Kidney (tissue), 14 donors: ENCODE measurements around the gene BIRC5. TPM values are rescaled to one million over a fixed set of nuclear protein-coding genes. Genes with fewer than 3 reads are reported as not detected.

Experiments used
- DNase-seq, 5 donors: peaks; one replicate each; pipeline ENCODE4 v3.0.0-alpha.2; 2013 to 2020
- FAIRE-seq: peaks from 2 replicates; lab custom pipeline; 2012; peaks lifted over from hg19 to GRCh38; lab: Jason Lieb, UNC
- H3K27ac ChIP-seq, 2 donors: one replicate each; pipeline ENCODE4 v1.7.0; 2013; ENCODE audit warnings: low read depth in 2 of 2, low read length in 2 of 2, inconsistent platforms in 1 of 2
- H3K27me3 ChIP-seq: one replicate; pipeline ENCODE4 v1.7.1; 2013; ENCODE audit warnings: low read length, inconsistent platforms; ENCODE audit not compliant: control insufficient read depth, insufficient read depth
- H3K36me3 ChIP-seq, 3 donors: one replicate each; pipeline versions ENCODE4 v1.7.0 to v1.7.1; 2013; ENCODE audit warnings: low read length in 3 of 3, control low read depth in 1 of 3, inconsistent platforms in 1 of 3; ENCODE audit not compliant: insufficient read depth in 3 of 3, control insufficient read depth in 2 of 3
- H3K4me1 ChIP-seq, 3 donors: one replicate each; pipeline versions ENCODE4 v1.7.0 to v1.7.1; 2013; ENCODE audit warnings: low read length in 3 of 3, inconsistent platforms in 1 of 3, low read depth in 1 of 3; ENCODE audit not compliant: control insufficient read depth in 2 of 3, insufficient read depth in 2 of 3
- H3K4me3 ChIP-seq, 3 donors: one replicate each; pipeline versions ENCODE4 v1.7.0 to v1.8.1; 2013; ENCODE audit warnings: low read length in 3 of 3, control low read depth in 1 of 3, inconsistent platforms in 1 of 3
- H3K9ac ChIP-seq, 3 donors: one replicate each; pipeline versions ENCODE4 v1.7.0 to v1.7.1; 2013; ENCODE audit warnings: low read length in 3 of 3, control low read depth in 1 of 3, inconsistent platforms in 1 of 3
- H3K9me3 ChIP-seq, 3 donors: one replicate each; pipeline versions ENCODE4 v1.7.0 to v1.7.1; 2013; ENCODE audit warnings: low read length in 3 of 3, control low read depth in 1 of 3, inconsistent platforms in 1 of 3; ENCODE audit not compliant: control insufficient read depth in 2 of 3, insufficient read depth in 1 of 3
- CTCF ChIP-seq: IDR thresholded peaks from 3 replicates; pipeline ENCODE4 v1.5.1; 2012; ENCODE audit warnings: mild to moderate bottlenecking, moderate library complexity, borderline replicate concordance; ENCODE audit not compliant: insufficient read depth; ENCODE audit errors: extremely low read depth
- intact Hi-C: fragments of 100-400 bp; cut with DNase I; formaldehyde crosslinking; loops from one replicate; pipeline ENCODE4 v1.11.1; 2022
- polyA plus RNA-seq: library from polyadenylated mRNA; stranded (reverse); fragments of 350-450 nt; fragmentation: Illumina TruSeq; extraction: RNeasy Lipid Tissue Mini Kit (QIAGEN cat#74804); gene quantifications from one replicate; pipeline ENCODE4 v1.2.3, GENCODE V29; 2014; ENCODE audit warnings: low read depth, low replicate concordance; ENCODE audit not compliant: insufficient read depth
- total RNA-seq: library from RNA; stranded (reverse); fragmentation: NEBNext Ultra II Directional; extraction: Animal tissue kit (Norgen Biotek cat#: 25700); gene quantifications from one replicate; pipeline ENCODE4 v1.2.1, GENCODE V29; 2021
- donor health status: control.
- donor health status: control.
- donor health status: control.
- donor health status: control.
- donor health status: control.
- donor health status: DM: yes; HTN: yes; CAD: no.
- donor health status: Normal renal cell carcinoma (clear cell type).

Gene BIRC5
- total and polyA plus RNA-seq, 2 donors from 2014 or later, result 0.26 to 1.7 TPM

- FAIRE-seq (no peak), DNase-seq (no peak)
- Histone ChIP-seq H3K36me3 (peaks cover 0 to under 1% (median 0%) of the 10 kb centered on the region in 3 donors), H3K9me3 (no peaks in the 10 kb centered on the region), H3K4me1 (peaks cover 0 to 3% (median 0%) of the 10 kb centered on the region in 3 donors), H3K4me3 (no peak overlapping the region), H3K27ac (no peak overlapping the region), H3K9ac (no peak overlapping the region), H3K27me3 (no peaks in the 10 kb centered on the region)
- intact Hi-C loops, result no loop called here
- TF ChIP-seq CTCF, result no peak
Observed at GRCh38 chr17:78210111-78210510, 3.9 kb upstream of the BIRC5 start.

GRCh38 chr17:78211032-78211431 is 3.0 kb upstream of the BIRC5 start:
- FAIRE-seq (no peak), DNase-seq (no peak)
- Histone ChIP-seq H3K9ac (no peak overlapping the region), H3K27ac (no peak overlapping the region), H3K4me1 (peaks cover 0 to 3% (median 0%) of the 10 kb centered on the region in 3 donors), H3K4me3 (no peak overlapping the region), H3K27me3 (no peaks in the 10 kb centered on the region), H3K9me3 (no peaks in the 10 kb centered on the region), H3K36me3 (no peaks in the 10 kb centered on the region)
- no peak for TF ChIP-seq CTCF
- intact Hi-C loops, result no loop called here

- Histone ChIP-seq H3K9ac (peak overlapping the region in 1 of 3 donors; percentile 51), H3K27ac (no peak overlapping the region), H3K4me1 (peaks cover 0 to 3% (median 0%) of the 10 kb centered on the region in 3 donors), H3K36me3 (no peaks in the 10 kb centered on the region), H3K4me3 (peak overlapping the region in 1 of 3 donors; percentile 57), H3K9me3 (no peaks in the 10 kb centered on the region), H3K27me3 (no peaks in the 10 kb centered on the region)
- intact Hi-C loops, result no loop called here
- TF ChIP-seq CTCF, result no peak
- FAIRE-seq, result no peak
- no peak for DNase-seq
Observed at GRCh38 chr17:78214706-78215061, 631 bp downstream of the BIRC5 start.
